22Rv1 (cell line): ENCODE measurements around the gene FAM20A.

Source experiments
- ZFX ChIP-seq: fragments of 450-650 bp; IDR thresholded peaks from 2 replicates; pipeline ENCODE4 v1.6.1; 2017; ENCODE audit warnings: antibody characterized with exemption, borderline replicate concordance
- TF ChIP-seq, protein P1 (sequence below): fragments of 450-650 bp; IDR thresholded peaks from 2 replicates; pipeline ENCODE4 v1.5.1; 2017; ENCODE audit warnings: mild to moderate bottlenecking

DNA sequence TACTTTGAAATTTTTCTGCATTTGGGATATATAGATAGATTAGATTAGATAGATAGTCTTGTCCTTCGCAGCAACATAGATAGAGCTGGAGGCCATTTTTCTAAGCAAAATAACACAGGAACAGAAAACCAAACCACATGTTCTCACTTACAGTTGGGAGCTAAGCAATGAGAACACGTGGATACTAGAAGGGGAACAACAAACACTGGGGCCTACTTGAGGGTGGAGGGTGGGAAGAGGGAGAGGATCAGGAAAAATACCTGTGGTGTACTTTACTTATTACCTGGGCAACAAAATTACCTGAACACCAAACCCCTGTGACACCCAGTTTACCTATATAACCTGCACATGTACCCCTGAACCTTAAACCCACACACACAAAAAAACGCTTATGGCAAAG, 74.6 kb downstream of the FAM20A start:
- TF ChIP-seq, protein P1, sequence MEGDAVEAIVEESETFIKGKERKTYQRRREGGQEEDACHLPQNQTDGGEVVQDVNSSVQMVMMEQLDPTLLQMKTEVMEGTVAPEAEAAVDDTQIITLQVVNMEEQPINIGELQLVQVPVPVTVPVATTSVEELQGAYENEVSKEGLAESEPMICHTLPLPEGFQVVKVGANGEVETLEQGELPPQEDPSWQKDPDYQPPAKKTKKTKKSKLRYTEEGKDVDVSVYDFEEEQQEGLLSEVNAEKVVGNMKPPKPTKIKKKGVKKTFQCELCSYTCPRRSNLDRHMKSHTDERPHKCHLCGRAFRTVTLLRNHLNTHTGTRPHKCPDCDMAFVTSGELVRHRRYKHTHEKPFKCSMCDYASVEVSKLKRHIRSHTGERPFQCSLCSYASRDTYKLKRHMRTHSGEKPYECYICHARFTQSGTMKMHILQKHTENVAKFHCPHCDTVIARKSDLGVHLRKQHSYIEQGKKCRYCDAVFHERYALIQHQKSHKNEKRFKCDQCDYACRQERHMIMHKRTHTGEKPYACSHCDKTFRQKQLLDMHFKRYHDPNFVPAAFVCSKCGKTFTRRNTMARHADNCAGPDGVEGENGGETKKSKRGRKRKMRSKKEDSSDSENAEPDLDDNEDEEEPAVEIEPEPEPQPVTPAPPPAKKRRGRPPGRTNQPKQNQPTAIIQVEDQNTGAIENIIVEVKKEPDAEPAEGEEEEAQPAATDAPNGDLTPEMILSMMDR: no peak
- TF ChIP-seq ZFX: no peak
